MCF 10A (cell line): ENCODE data around the gene CCDC124. TPM values are rescaled to one million over a fixed set of nuclear protein-coding genes. Genes with fewer than 3 reads are reported as not detected.

Source experiments
- BruUV-seq: library from RNA; stranded (reverse); fragments of 400-500 nt; replicated peaks from 2 replicates; lab custom pipeline; 2021; lab: Mats Ljungman, UMichigan
- CTCF ChIA-PET: fragments of 300-600 bp; sonication (Branson Sonifier 250); formaldehyde crosslinking; extraction: SDS; loops from one replicate; lab custom pipeline; 2021; ENCODE audit warnings: antibody characterized with exemption, inconsistent platforms; lab: Yijun Ruan, JAX
- POLR2A ChIA-PET: fragments of 300-600, 350-650 bp; sonication (Branson Sonifier 250); formaldehyde crosslinking; extraction: SDS; loops from one replicate; lab custom pipeline; 2020; ENCODE audit warnings: antibody characterized with exemption, inconsistent platforms; lab: Yijun Ruan, JAX
- DNase-seq: peaks from one replicate; pipeline ENCODE4 v3.0.0-alpha.2; 2018; ENCODE audit not compliant: unreplicated experiment
- H3K27ac Mint-ChIP-seq: one replicate; pipeline ENCODE4 v1.8.0; 2022; ENCODE audit warnings: mild to moderate bottlenecking, low read depth, mixed read lengths; ENCODE audit not compliant: unreplicated experiment
- H3K27me3 Mint-ChIP-seq: one replicate; pipeline ENCODE4 v1.8.0; 2022; ENCODE audit warnings: mixed read lengths; ENCODE audit not compliant: insufficient read depth, unreplicated experiment
- H3K36me3 Mint-ChIP-seq: one replicate; pipeline ENCODE4 v1.8.0; 2022; ENCODE audit warnings: mild to moderate bottlenecking, moderate library complexity, mixed read lengths; ENCODE audit not compliant: insufficient read depth, unreplicated experiment
- H3K4me1 Mint-ChIP-seq: one replicate; pipeline ENCODE4 v1.8.0; 2022; ENCODE audit warnings: mixed read lengths; ENCODE audit not compliant: insufficient read depth, unreplicated experiment
- H3K4me3 Mint-ChIP-seq: one replicate; pipeline ENCODE4 v1.8.0; 2022; ENCODE audit warnings: mild to moderate bottlenecking, moderate library complexity, mixed read lengths; ENCODE audit not compliant: unreplicated experiment
- H3K9me3 Mint-ChIP-seq: one replicate; pipeline ENCODE4 v1.8.0; 2022; ENCODE audit warnings: mixed read lengths; ENCODE audit not compliant: unreplicated experiment
- CTCF ChIP-seq: fragments of 200-600 bp; IDR thresholded peaks from one replicate; pipeline ENCODE4 v1.8.0; 2022; ENCODE audit warnings: antibody characterized with exemption, mild to moderate bottlenecking; ENCODE audit not compliant: unreplicated experiment
- intact Hi-C: fragments of 100-400 bp; cut with micrococcal nuclease; formaldehyde crosslinking; loops from 2 replicates; pipeline ENCODE4 v1.14.1; 2022
- total RNA-seq: library from RNA; stranded (reverse); gene quantifications from 2 replicates; pipeline ENCODE4 v1.2.3, GENCODE V29; 2022

CCDC124 gene
- total RNA-seq, 1 experiment from 2014 or later = 122 TPM

- TF ChIP-seq CTCF = no peak
- Mint-ChIP-seq H3K4me1 (no peaks in the 10 kb centered on the region), H3K9me3 (no peaks in the 10 kb centered on the region), H3K27me3 (peaks cover 53% of the 10 kb centered on the region), H3K36me3 (no peaks in the 10 kb centered on the region), H3K4me3 (no peak within 1 kb of the TSS), H3K27ac (no peak within 1 kb of the TSS)
- intact Hi-C loops = no loop called here
- ChIA-PET POLR2A (interaction anchor here (0.9 kb wide), 1 partner anchor 54 kb away, joined by 7 read pairs; no protein-coding TSS in a partner anchor), CTCF (interaction anchor here (1.3 kb wide), 1 partner anchor 29 kb away, joined by 4 read pairs; no protein-coding TSS in a partner anchor)
- DNase-seq = no peak
- no TSS peak for BruUV-seq
These were observed 33.9 kb downstream of the CCDC124 start, which contains the start of gene KCNN1 for GRCh38 chr19:17966550-17967256. TSS of gene KCNN1 (plus strand) at chr19:17967107. CDS start at chr19:17973889, 6,782 bp downstream.

- Mint-ChIP-seq H3K4me3 (no peak overlapping the region), H3K36me3 (no peaks in the 10 kb centered on the region), H3K27me3 (peaks cover 49% of the 10 kb centered on the region), H3K9me3 (no peaks in the 10 kb centered on the region), H3K27ac (no peak overlapping the region), H3K4me1 (no peaks in the 10 kb centered on the region)
- no TSS peak for BruUV-seq
- DNase-seq = no peak
- intact Hi-C loops = no loop called here
- ChIA-PET POLR2A (no interaction called here), CTCF (interaction anchor here (0.6 kb wide), 2 partner anchors 11 to 479 kb away, joined by 3 read pairs; no protein-coding TSS in a partner anchor)
- no peak for TF ChIP-seq CTCF
These were observed 34.6 kb downstream of the CCDC124 start for GRCh38 chr19:17967257-17968051.

- H3K4me1 Mint-ChIP-seq = no peaks in the 10 kb centered on the region
- no peaks in the 10 kb centered on the region for H3K36me3 Mint-ChIP-seq
- intact Hi-C loops = no loop called here
- TF ChIP-seq CTCF = no peak
- H3K27ac Mint-ChIP-seq = no peak overlapping the region
- no peaks in the 10 kb centered on the region for H3K9me3 Mint-ChIP-seq
- DNase-seq = no peak
- POLR2A ChIA-PET = no interaction called here
- CTCF ChIA-PET = interaction anchor here (1.6 kb wide), 1 partner anchor 30 kb away, joined by 4 read pairs; no protein-coding TSS in a partner anchor
- peaks cover 45% of the 10 kb centered on the region for H3K27me3 Mint-ChIP-seq
- BruUV-seq = no TSS peak
- H3K4me3 Mint-ChIP-seq = no peak overlapping the region
These were observed 35.5 kb downstream of the CCDC124 start for GRCh38 chr19:17968362-17968761.
